SU-DHL-6 (cell line): ENCODE results near the gene GDI1.

Experiments
- EZH2phosphoT487 ChIP-seq: fragments of 200-600 bp; sonication (generic), shearing (Covaris generic); conservative IDR thresholded peaks from 2 replicates; pipeline ENCODE4 v1.6.1; 2018; ENCODE audit warnings: mild to moderate bottlenecking, antibody characterized with exemption, low read length, moderate library complexity, mixed read lengths
- TF ChIP-seq, protein P1 (sequence below): fragments of 200-600 bp; sonication (generic); IDR thresholded peaks from one replicate; pipeline ENCODE4 v1.5.1; 2017; ENCODE audit warnings: antibody characterized with exemption, mild to moderate bottlenecking, low read length, moderate library complexity; ENCODE audit not compliant: insufficient read depth, poor library complexity, severe bottlenecking

- TF ChIP-seq, protein P1, sequence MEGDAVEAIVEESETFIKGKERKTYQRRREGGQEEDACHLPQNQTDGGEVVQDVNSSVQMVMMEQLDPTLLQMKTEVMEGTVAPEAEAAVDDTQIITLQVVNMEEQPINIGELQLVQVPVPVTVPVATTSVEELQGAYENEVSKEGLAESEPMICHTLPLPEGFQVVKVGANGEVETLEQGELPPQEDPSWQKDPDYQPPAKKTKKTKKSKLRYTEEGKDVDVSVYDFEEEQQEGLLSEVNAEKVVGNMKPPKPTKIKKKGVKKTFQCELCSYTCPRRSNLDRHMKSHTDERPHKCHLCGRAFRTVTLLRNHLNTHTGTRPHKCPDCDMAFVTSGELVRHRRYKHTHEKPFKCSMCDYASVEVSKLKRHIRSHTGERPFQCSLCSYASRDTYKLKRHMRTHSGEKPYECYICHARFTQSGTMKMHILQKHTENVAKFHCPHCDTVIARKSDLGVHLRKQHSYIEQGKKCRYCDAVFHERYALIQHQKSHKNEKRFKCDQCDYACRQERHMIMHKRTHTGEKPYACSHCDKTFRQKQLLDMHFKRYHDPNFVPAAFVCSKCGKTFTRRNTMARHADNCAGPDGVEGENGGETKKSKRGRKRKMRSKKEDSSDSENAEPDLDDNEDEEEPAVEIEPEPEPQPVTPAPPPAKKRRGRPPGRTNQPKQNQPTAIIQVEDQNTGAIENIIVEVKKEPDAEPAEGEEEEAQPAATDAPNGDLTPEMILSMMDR: no peak
- TF ChIP-seq EZH2phosphoT487: no peak
Measured at GRCh38 chrX:154464806-154465365, 27.9 kb downstream of the GDI1 start.
